HepG2 (cell line): Measurements from ENCODE around the gene FAM32A. TPM values are rescaled to one million over a fixed set of nuclear protein-coding genes. Genes with fewer than 3 reads are reported as not detected.

Experiments
- HOXA7 ChIP-seq: sonication (generic); formaldehyde crosslinking; IDR thresholded peaks from 2 replicates; pipeline ENCODE4 v1.8.1; 2022; ENCODE audit warnings: mild to moderate bottlenecking, missing genetic modification reagents, moderate library complexity
- HOXA9 ChIP-seq: sonication (generic); formaldehyde crosslinking; IDR thresholded peaks from 2 replicates; pipeline ENCODE4 v1.8.1; 2022; ENCODE audit warnings: missing genetic modification reagents, mild to moderate bottlenecking, moderate library complexity, borderline replicate concordance
- STAT5B ChIP-seq: sonication (generic); formaldehyde crosslinking; IDR thresholded peaks from 2 replicates; pipeline ENCODE4 v1.4.0; 2020; ENCODE audit warnings: missing genetic modification reagents
- ZMAT3 ChIP-seq: sonication (generic); formaldehyde crosslinking; conservative IDR thresholded peaks from 2 replicates; pipeline ENCODE4 v1.7.0; 2021; ENCODE audit warnings: missing genetic modification reagents
- ZNF446 ChIP-seq: sonication (generic); formaldehyde crosslinking; IDR thresholded peaks from 2 replicates; pipeline ENCODE4 v1.5.0; 2020; ENCODE audit warnings: mild to moderate bottlenecking, missing genetic modification reagents
- polyA plus RNA-seq, 8 experiments: library from polyadenylated mRNA; depleted of rRNA in 3 of 8; stranded (reverse) in 7 of 8; unstranded in 1 of 8; fragments of >200 nt; fragmentation: Illumina TruSeq in 4 of 8; extraction: Trizol in 4 of 8; gene quantifications; 2 replicates each; pipeline versions ENCODE4 v1.2.1 to v1.2.3, GENCODE V29; 2011 to 2016; ENCODE audit warnings: low read depth in 4 of 8, missing spikeins in 1 of 8, mixed read lengths in 1 of 8; ENCODE audit not compliant: insufficient read depth in 1 of 8
- total RNA-seq, 5 experiments: library from RNA; depleted of rRNA; stranded (reverse); fragments of >200 nt; fragmentation: Illumina TruSeq; extraction: Trizol; gene quantifications; 2 replicates each; pipeline ENCODE4 v1.2.3, GENCODE V29; 2016; ENCODE audit warnings: low read depth in 1 of 5
- TF ChIP-seq, protein P1 (sequence below), 2 experiments: sonication (generic) in 1 of 2; formaldehyde crosslinking in 1 of 2; IDR thresholded peaks; 2 replicates each; pipeline versions ENCODE4 v1.6.1 to v1.9.0; 2014 to 2022; ENCODE audit warnings: antibody characterized with exemption in 1 of 2, borderline replicate concordance in 1 of 2, inconsistent platforms in 1 of 2, low read depth in 1 of 2, missing genetic modification reagents in 1 of 2
- TF ChIP-seq, protein P2 (sequence below): sonication (generic); formaldehyde crosslinking; IDR thresholded peaks from 2 replicates; pipeline ENCODE4 v1.5.0; 2020; ENCODE audit warnings: mild to moderate bottlenecking, missing genetic modification reagents
- TF ChIP-seq, protein P3 (sequence below): sonication (generic); formaldehyde crosslinking; IDR thresholded peaks from 2 replicates; pipeline ENCODE4 v1.4.0; 2020; ENCODE audit warnings: mild to moderate bottlenecking, missing genetic modification reagents
- TF ChIP-seq, protein P4 (sequence below): sonication (generic); formaldehyde crosslinking; IDR thresholded peaks from 2 replicates; pipeline ENCODE4 v1.8.0; 2022; ENCODE audit warnings: mild to moderate bottlenecking, missing genetic modification reagents, borderline replicate concordance
- TF ChIP-seq, protein P5 (sequence below): sonication (generic); formaldehyde crosslinking; conservative IDR thresholded peaks from 2 replicates; pipeline ENCODE4 v1.4.0; 2020; ENCODE audit warnings: mild to moderate bottlenecking, missing genetic modification reagents, moderate library complexity
- TF ChIP-seq, protein P6 (sequence below): IDR thresholded peaks from 2 replicates; pipeline ENCODE4 v1.6.1; 2016; ENCODE audit warnings: mild to moderate bottlenecking

FAM32A gene
- total and polyA plus RNA-seq, 2 of the 13 experiments (the other 11 are each of a cell fraction or from before 2014, with no cell fraction given) = 85.8 to 86.2 TPM

DNA sequence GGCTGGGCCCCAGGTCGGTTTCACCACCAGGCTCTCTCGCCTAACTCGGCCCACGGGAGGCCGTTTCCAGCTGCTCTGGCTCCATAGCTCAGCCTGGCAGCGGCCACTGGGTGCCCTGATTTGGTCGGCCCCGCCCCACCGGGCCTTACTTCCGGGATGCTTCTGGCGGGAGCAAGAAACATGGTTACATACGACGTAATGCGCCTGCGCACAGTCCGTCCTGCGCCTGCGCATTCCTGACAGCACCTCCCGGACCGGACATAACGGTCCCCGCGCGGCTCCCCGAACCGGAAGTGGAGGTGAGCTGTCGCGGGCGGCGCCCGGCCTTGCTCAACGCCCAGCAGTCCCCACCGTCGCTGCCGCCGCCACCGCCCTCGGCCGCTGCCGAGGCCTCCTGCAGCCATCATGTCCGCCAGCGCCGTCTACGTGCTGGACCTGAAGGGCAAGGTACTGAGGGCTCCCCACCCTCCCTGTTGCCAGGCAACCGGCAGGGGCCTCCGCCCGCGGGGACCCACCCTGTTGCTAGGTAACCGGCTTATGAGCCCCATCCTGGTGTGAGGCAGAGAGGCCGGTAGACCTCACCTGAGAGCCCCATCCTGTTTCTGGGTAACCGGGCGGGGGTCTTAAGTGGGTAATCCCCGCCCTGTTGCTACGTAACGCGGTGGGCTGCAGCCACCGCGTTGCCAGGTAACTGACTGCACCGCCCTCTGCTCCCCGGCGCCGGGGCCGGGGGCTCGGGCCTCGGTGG is 12.6 kb downstream of the FAM32A start, which contains the start of gene AP1M1 (continued):
- TF ChIP-seq, protein P1, sequence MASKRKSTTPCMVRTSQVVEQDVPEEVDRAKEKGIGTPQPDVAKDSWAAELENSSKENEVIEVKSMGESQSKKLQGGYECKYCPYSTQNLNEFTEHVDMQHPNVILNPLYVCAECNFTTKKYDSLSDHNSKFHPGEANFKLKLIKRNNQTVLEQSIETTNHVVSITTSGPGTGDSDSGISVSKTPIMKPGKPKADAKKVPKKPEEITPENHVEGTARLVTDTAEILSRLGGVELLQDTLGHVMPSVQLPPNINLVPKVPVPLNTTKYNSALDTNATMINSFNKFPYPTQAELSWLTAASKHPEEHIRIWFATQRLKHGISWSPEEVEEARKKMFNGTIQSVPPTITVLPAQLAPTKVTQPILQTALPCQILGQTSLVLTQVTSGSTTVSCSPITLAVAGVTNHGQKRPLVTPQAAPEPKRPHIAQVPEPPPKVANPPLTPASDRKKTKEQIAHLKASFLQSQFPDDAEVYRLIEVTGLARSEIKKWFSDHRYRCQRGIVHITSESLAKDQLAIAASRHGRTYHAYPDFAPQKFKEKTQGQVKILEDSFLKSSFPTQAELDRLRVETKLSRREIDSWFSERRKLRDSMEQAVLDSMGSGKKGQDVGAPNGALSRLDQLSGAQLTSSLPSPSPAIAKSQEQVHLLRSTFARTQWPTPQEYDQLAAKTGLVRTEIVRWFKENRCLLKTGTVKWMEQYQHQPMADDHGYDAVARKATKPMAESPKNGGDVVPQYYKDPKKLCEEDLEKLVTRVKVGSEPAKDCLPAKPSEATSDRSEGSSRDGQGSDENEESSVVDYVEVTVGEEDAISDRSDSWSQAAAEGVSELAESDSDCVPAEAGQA (IDR thresholded peaks at IDR 0.05; ENCODE audit: low read depth) = no peak; the same call in none of the 2 replicates
- TF ChIP-seq, protein P1 (CRISPR knock-in tag; IDR thresholded peaks at IDR 0.05; ENCODE audit: borderline replicate concordance) = peak; percentile 84; the same call in 1 of the 2 replicates
- TF ChIP-seq HOXA9 (CRISPR knock-in tag) (no peak), HOXA7 (CRISPR knock-in tag) (no peak), STAT5B (CRISPR knock-in tag) (no peak), ZNF446 (no peak), ZMAT3 (CRISPR knock-in tag) (no peak)
- TF ChIP-seq, protein P2, sequence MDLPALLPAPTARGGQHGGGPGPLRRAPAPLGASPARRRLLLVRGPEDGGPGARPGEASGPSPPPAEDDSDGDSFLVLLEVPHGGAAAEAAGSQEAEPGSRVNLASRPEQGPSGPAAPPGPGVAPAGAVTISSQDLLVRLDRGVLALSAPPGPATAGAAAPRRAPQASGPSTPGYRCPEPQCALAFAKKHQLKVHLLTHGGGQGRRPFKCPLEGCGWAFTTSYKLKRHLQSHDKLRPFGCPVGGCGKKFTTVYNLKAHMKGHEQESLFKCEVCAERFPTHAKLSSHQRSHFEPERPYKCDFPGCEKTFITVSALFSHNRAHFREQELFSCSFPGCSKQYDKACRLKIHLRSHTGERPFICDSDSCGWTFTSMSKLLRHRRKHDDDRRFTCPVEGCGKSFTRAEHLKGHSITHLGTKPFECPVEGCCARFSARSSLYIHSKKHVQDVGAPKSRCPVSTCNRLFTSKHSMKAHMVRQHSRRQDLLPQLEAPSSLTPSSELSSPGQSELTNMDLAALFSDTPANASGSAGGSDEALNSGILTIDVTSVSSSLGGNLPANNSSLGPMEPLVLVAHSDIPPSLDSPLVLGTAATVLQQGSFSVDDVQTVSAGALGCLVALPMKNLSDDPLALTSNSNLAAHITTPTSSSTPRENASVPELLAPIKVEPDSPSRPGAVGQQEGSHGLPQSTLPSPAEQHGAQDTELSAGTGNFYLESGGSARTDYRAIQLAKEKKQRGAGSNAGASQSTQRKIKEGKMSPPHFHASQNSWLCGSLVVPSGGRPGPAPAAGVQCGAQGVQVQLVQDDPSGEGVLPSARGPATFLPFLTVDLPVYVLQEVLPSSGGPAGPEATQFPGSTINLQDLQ (CRISPR knock-in tag) = no peak
- TF ChIP-seq, protein P3, sequence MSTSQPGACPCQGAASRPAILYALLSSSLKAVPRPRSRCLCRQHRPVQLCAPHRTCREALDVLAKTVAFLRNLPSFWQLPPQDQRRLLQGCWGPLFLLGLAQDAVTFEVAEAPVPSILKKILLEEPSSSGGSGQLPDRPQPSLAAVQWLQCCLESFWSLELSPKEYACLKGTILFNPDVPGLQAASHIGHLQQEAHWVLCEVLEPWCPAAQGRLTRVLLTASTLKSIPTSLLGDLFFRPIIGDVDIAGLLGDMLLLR = peak; percentile 72
- TF ChIP-seq, protein P4, sequence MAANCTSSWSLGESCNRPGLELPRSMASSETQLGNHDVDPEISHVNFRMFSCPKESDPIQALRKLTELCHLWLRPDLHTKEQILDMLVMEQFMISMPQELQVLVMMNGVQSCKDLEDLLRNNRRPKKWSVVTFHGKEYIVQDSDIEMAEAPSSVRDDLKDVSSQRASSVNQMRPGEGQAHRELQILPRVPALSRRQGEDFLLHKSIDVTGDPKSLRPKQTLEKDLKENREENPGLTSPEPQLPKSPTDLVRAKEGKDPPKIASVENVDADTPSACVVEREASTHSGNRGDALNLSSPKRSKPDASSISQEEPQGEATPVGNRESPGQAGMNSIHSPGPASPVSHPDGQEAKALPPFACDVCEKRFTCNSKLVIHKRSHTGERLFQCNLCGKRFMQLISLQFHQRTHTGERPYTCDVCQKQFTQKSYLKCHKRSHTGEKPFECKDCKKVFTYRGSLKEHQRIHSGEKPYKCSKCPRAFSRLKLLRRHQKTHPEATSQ (CRISPR knock-in tag) = no peak
- TF ChIP-seq, protein P5, sequence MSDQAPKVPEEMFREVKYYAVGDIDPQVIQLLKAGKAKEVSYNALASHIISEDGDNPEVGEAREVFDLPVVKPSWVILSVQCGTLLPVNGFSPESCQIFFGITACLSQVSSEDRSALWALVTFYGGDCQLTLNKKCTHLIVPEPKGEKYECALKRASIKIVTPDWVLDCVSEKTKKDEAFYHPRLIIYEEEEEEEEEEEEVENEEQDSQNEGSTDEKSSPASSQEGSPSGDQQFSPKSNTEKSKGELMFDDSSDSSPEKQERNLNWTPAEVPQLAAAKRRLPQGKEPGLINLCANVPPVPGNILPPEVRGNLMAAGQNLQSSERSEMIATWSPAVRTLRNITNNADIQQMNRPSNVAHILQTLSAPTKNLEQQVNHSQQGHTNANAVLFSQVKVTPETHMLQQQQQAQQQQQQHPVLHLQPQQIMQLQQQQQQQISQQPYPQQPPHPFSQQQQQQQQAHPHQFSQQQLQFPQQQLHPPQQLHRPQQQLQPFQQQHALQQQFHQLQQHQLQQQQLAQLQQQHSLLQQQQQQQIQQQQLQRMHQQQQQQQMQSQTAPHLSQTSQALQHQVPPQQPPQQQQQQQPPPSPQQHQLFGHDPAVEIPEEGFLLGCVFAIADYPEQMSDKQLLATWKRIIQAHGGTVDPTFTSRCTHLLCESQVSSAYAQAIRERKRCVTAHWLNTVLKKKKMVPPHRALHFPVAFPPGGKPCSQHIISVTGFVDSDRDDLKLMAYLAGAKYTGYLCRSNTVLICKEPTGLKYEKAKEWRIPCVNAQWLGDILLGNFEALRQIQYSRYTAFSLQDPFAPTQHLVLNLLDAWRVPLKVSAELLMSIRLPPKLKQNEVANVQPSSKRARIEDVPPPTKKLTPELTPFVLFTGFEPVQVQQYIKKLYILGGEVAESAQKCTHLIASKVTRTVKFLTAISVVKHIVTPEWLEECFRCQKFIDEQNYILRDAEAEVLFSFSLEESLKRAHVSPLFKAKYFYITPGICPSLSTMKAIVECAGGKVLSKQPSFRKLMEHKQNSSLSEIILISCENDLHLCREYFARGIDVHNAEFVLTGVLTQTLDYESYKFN = peak; percentile 39
- TF ChIP-seq, protein P6, sequence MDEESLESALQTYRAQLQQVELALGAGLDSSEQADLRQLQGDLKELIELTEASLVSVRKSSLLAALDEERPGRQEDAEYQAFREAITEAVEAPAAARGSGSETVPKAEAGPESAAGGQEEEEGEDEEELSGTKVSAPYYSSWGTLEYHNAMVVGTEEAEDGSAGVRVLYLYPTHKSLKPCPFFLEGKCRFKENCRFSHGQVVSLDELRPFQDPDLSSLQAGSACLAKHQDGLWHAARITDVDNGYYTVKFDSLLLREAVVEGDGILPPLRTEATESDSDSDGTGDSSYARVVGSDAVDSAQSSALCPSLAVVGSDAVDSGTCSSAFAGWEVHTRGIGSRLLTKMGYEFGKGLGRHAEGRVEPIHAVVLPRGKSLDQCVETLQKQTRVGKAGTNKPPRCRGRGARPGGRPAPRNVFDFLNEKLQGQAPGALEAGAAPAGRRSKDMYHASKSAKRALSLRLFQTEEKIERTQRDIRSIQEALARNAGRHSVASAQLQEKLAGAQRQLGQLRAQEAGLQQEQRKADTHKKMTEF (CRISPR knock-in tag) = peak; percentile 69; the same call in 1 of the 2 replicates
